Fibroblast of mammary gland (primary cell): ENCODE measurements around the gene TAOK2.
"Not testable (repeated sequence)": the region's sequence is repeated elsewhere in the genome, so short reads cannot be mapped to it uniquely, and the experiment has no call there.

Source experiments
- DNase-seq: peaks from one replicate; pipeline ENCODE4 v3.0.0-alpha.2; 2010; ENCODE audit warnings: low read depth
- H3K4me3 ChIP-seq: 2 replicates; pipeline ENCODE4 v1.5.1; 2011; ENCODE audit warnings: low read depth, mild to moderate bottlenecking, low read length, moderate library complexity; ENCODE audit not compliant: control insufficient read depth
- TF ChIP-seq, protein P1 (sequence below): conservative IDR thresholded peaks from 2 replicates; pipeline ENCODE4 v1.5.1; 2011; ENCODE audit warnings: low read depth, low read length, inconsistent platforms; ENCODE audit not compliant: control insufficient read depth, insufficient read depth

TAOK2 gene

DNA sequence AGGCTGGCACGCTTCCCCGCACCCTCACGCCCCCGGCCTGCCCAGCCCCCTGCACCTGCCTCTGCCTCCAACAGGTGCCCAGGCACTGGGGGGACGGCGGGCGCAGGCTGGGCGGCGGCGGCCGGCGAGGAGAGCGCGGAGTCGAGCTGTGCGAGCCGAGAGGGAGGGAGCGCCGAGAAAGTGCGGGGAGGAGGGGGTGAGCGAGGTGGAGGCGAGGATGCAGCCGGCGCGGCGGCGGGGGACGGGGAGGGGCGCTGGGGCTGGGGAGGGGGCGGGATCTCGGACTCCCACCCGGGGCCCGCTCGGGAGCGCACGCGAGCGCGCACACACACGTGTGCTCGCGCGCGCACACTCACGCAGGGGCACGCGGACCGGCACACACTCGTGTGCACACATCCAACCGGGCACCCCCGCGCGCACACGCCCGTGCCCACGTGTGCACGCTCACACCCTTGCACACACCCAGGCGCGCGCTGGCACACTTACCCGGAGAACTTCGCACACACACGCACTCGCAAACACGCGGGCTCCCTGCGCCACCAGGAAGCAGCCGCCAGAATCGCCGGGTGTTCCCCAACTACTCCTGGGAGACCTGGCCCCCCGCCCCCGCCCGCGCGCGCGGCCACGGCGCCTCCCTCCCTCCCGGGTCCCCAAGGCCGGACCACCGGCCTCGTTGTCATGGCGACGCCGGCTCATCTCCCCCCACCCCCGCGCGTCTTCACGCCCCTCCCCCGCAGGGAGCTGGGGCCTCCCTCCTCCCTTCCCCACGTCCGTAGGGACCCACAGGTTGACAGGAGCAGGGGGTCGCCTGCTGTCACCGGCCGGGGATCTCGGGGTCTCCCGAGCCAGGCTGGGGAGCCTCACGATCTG lies 37.4 kb downstream of the TAOK2 start, which contains the start of gene DOC2A:
TSS of gene DOC2A (minus strand) at position 184 of the 870 bp plus-strand sequence. CDS start 805 bp downstream, outside the sequence.
- peak within 1 kb of the TSS; percentile 19 for H3K4me3 ChIP-seq
- TF ChIP-seq, protein P1, sequence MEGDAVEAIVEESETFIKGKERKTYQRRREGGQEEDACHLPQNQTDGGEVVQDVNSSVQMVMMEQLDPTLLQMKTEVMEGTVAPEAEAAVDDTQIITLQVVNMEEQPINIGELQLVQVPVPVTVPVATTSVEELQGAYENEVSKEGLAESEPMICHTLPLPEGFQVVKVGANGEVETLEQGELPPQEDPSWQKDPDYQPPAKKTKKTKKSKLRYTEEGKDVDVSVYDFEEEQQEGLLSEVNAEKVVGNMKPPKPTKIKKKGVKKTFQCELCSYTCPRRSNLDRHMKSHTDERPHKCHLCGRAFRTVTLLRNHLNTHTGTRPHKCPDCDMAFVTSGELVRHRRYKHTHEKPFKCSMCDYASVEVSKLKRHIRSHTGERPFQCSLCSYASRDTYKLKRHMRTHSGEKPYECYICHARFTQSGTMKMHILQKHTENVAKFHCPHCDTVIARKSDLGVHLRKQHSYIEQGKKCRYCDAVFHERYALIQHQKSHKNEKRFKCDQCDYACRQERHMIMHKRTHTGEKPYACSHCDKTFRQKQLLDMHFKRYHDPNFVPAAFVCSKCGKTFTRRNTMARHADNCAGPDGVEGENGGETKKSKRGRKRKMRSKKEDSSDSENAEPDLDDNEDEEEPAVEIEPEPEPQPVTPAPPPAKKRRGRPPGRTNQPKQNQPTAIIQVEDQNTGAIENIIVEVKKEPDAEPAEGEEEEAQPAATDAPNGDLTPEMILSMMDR, result no peak
- no peak for DNase-seq

DNA sequence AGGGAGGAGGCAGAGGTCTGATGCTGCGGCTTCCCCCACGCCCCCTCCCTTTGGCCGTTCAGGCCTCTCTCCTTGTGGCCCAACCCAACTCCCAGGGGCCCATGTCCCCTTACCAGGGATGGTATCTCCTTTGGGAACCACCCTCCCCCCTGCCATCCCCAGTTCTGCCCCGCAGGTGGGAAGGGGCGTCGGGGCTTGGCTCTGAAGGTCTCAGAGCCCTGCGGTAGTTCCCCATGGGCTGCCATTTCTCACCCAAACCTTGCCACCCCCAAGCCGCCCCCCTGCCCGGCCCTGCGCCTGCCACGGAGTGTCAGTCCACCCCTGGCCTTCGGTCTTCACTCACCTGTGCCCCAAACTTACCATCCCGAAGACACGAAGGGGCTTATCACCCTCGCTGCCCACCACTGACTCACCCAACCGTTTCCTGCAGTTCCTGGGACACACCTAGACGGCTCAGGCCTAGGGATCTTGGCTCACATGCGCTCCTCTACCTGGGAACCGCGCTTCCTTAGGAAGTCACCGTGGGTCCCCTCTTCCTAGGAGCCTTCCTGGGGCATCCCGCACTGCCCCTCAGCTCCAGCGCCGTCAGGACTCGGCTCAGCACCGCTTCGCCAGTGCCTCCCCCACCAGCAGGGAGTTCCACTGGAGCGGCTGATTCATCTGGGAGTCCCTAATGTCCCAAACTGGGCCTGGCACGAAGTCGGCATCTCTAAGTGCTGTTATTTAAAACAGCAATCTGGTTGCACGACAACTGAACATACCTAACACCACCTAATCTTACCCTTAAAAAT lies 38.2 kb downstream of the TAOK2 start:
- TF ChIP-seq, protein P1, result no peak
- no peak for DNase-seq
- no peak overlapping the region for H3K4me3 ChIP-seq

GRCh38 chr16:30012598-30012997 lies 38.9 kb downstream of the TAOK2 start:
- not testable (repeated sequence) for H3K4me3 ChIP-seq, DNase-seq

DNA sequence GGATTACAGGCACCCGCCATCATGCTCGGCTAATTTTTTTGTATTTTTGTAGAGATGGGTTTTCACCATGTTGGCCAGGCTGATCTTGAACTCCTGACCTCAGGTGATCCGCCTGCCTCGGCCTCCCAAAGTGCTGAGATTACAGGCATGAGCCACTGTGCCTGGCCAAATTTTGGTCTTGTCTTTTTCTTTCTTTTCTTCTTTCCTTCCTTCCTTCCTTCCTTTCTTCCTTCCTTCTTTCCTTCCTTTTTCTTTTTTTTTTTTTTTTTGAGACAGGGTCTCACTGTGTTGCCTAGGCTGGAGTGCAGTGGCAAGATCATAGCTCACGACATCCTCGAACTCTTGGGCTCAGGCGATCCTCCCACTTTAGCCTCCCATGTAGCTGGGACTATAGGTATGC lies 41.8 kb downstream of the TAOK2 start:
- not testable (repeated sequence) for H3K4me3 ChIP-seq, DNase-seq

- no peak overlapping the region for H3K4me3 ChIP-seq
- TF ChIP-seq, protein P1, result no peak
- no peak for DNase-seq
Measured at GRCh38 chr16:30016555-30017276, 43.0 kb downstream of the TAOK2 start.

GRCh38 chr16:30017277-30017656 lies 43.6 kb downstream of the TAOK2 start:
- TF ChIP-seq, protein P1, result no peak
- H3K4me3 ChIP-seq, result no peak overlapping the region
- DNase-seq, result no peak

DNA sequence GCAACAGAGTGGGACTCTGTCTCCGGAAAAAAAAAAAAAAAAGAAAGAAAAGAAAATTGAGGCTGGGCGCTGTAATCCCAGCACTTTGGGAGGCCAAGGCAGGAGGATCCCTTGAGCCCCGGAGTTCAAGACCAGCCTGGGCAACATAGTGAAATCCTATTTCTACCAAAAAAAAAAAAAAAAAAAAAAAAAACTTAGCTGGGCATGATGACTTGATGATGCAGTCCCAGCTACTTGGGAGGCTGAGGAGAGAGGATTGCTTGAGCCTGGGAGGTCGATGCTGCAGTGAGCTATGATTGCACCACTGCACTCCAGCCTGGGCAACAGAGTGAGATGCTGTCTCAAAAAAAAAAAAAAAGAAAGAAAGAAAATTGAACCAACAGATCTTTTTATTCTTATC lies 44.3 kb downstream of the TAOK2 start:
- DNase-seq, H3K4me3 ChIP-seq: not testable (repeated sequence)

GRCh38 chr16:30018731-30019158 lies 45.1 kb downstream of the TAOK2 start:
- TF ChIP-seq, protein P1, result no peak
- DNase-seq, result no peak

More at GRCh38 chr16:30018731-30019158, 45.1 kb downstream of the TAOK2 start:
- H3K4me3 ChIP-seq, result no peak overlapping the region
